Measurements from ENCODE around the gene INF2.

Gene INF2

GRCh38 chr14:104754213-104754851 lies 64.9 kb downstream of the INF2 start:
- no peak for DNase-seq

GRCh38 chr14:104755621-104756020 lies 66.2 kb downstream of the INF2 start:
- no peak for DNase-seq

GRCh38 chr14:104756477-104757237 lies 67.2 kb downstream of the INF2 start:
- no peak for DNase-seq

- DNase-seq: no peak
These were observed 67.8 kb downstream of the INF2 start for GRCh38 chr14:104757238-104757585.

GRCh38 chr14:104757681-104758392 lies 68.4 kb downstream of the INF2 start:
- no peak for DNase-seq

GRCh38 chr14:104758981-104759969 lies 69.9 kb downstream of the INF2 start:
- DNase-seq: no peak

GRCh38 chr14:104765517-104765916 lies 76.1 kb downstream of the INF2 start:
- DNase-seq: no peak

- no peak for DNase-seq
These were observed 76.9 kb downstream of the INF2 start for GRCh38 chr14:104766256-104766862.

- no peak for DNase-seq
These were observed 77.6 kb downstream of the INF2 start for GRCh38 chr14:104766863-104767633.

GRCh38 chr14:104767634-104767918 lies 78.2 kb downstream of the INF2 start:
- no peak for DNase-seq

- peak; percentile 91 for DNase-seq
These were observed 79.3 kb downstream of the INF2 start for GRCh38 chr14:104768437-104769323.

- no peak for DNase-seq
These were observed 80.1 kb downstream of the INF2 start for GRCh38 chr14:104769324-104770071.

GRCh38 chr14:104770072-104770579 lies 80.7 kb downstream of the INF2 start:
- no peak for DNase-seq

GRCh38 chr14:104770851-104771272 lies 81.4 kb downstream of the INF2 start:
- peak; percentile 24 for DNase-seq

- DNase-seq: no peak
These were observed 82.0 kb downstream of the INF2 start for GRCh38 chr14:104771374-104771773.
